ENCODE results near the gene TULP1.

DNA sequence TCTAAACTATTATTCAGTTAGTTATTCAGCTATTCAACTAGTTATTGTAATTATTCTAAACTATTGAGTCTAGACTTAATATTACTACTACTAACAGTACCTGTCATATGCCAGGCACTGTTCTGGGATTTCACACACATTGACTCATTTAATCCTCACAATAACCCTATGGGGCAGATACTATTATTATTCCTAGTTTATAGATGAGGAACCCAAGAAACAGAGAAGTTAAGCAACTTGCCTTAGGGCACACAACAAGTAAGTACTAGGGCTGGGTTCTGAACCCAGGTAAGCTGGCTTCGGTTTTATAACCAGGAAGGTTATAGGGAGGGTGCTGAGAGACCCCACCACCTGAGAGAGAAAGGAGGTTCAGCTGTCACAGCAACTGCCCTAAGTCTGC is 23.6 kb downstream of the TULP1 start:
- TF ChIP-seq ZNF274 (IDR thresholded peaks at IDR 0.05; ENCODE audit: low read depth, low read length), result no peak
- no peak for TF ChIP-seq SUZ12 (IDR thresholded peaks at IDR 0.05; ENCODE audit: extremely low read depth, insufficient read depth, insufficient read length)
